ENCODE data around the gene TBC1D8.
A peak's percentile ranks its signal among the peaks of the same experiment; 100 is the strongest.

DNA sequence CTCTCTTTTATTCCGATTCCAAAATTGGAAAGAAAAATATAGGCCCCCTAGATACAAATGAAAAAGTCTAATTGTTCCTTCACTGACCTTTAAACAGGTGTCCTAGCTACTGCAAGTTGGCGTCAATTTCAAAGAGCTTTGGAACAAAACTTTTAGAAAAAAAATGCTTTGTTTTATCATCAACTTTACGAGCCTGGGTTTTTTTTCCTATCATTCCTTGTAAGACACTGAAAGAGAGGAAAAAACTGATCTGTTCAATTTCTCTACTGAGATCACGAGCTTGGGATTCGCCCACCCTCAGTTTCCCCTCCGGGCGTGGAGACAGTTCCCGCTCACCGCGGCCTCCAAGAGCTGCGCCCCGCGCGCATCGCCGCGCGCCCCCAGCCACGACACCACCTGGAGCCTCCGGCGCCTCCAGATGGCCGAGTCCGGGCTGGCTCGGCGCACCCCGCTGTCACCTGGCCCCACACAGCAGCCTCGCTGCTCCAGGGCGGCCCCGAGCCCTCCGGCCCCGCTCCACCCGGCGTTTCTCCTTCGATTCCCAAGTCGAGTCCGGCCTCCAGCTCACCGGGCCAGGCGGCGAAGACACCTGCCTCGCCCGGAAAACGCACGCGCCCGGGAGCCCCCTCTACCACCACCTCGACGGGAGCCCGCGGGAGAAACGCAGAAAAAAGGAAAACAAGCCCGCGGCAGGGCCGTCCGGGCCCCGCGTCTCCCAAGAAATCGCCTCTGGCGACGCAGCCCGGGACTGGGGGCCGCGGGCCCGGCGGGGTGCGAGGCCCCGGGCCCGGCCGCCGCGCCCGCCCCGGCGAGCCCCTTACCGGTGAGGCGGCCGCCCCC lies 656 bp downstream of the TBC1D8 start:
- no peak for TF ChIP-seq EZH2 (IDR thresholded peaks at IDR 0.05; ENCODE audit: low read depth, unreplicated experiment)
- TF ChIP-seq NANOG (IDR thresholded peaks at IDR 0.05; ENCODE audit: borderline replicate concordance) = no peak
- TF ChIP-seq, protein P1, sequence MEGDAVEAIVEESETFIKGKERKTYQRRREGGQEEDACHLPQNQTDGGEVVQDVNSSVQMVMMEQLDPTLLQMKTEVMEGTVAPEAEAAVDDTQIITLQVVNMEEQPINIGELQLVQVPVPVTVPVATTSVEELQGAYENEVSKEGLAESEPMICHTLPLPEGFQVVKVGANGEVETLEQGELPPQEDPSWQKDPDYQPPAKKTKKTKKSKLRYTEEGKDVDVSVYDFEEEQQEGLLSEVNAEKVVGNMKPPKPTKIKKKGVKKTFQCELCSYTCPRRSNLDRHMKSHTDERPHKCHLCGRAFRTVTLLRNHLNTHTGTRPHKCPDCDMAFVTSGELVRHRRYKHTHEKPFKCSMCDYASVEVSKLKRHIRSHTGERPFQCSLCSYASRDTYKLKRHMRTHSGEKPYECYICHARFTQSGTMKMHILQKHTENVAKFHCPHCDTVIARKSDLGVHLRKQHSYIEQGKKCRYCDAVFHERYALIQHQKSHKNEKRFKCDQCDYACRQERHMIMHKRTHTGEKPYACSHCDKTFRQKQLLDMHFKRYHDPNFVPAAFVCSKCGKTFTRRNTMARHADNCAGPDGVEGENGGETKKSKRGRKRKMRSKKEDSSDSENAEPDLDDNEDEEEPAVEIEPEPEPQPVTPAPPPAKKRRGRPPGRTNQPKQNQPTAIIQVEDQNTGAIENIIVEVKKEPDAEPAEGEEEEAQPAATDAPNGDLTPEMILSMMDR (conservative IDR thresholded peaks at IDR 0.05; ENCODE audit: low read depth in 2 of 2) = peak in 1 of 2 experiments; percentile 26; a peak in 1 of 4 replicates
- TF ChIP-seq, protein P2, sequence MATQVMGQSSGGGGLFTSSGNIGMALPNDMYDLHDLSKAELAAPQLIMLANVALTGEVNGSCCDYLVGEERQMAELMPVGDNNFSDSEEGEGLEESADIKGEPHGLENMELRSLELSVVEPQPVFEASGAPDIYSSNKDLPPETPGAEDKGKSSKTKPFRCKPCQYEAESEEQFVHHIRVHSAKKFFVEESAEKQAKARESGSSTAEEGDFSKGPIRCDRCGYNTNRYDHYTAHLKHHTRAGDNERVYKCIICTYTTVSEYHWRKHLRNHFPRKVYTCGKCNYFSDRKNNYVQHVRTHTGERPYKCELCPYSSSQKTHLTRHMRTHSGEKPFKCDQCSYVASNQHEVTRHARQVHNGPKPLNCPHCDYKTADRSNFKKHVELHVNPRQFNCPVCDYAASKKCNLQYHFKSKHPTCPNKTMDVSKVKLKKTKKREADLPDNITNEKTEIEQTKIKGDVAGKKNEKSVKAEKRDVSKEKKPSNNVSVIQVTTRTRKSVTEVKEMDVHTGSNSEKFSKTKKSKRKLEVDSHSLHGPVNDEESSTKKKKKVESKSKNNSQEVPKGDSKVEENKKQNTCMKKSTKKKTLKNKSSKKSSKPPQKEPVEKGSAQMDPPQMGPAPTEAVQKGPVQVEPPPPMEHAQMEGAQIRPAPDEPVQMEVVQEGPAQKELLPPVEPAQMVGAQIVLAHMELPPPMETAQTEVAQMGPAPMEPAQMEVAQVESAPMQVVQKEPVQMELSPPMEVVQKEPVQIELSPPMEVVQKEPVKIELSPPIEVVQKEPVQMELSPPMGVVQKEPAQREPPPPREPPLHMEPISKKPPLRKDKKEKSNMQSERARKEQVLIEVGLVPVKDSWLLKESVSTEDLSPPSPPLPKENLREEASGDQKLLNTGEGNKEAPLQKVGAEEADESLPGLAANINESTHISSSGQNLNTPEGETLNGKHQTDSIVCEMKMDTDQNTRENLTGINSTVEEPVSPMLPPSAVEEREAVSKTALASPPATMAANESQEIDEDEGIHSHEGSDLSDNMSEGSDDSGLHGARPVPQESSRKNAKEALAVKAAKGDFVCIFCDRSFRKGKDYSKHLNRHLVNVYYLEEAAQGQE (IDR thresholded peaks at IDR 0.05; ENCODE audit: unreplicated experiment) = no peak

Data from GM23338 (cell line).